Fibroblast of lung (primary cell): ENCODE results near the gene PCIF1. TPM values are rescaled to one million over a fixed set of nuclear protein-coding genes. Genes with fewer than 3 reads are reported as not detected.
"Not testable (repeated sequence)": the region's sequence is repeated elsewhere in the genome, so short reads cannot be mapped to it uniquely, and the experiment has no call there.

ENCODE experiments used
- DNase-seq, 2 donors: peaks; one replicate each; pipeline versions ENCODE4 v3.0.0 to v3.0.0-alpha.2; 2010; ENCODE audit warnings: low read depth in 2 of 2
- H2AFZ ChIP-seq: 2 replicates; pipeline ENCODE4 v1.5.1; 2012; ENCODE audit warnings: low read length, control low read depth, inconsistent platforms
- H3K27ac ChIP-seq: 2 replicates; pipeline ENCODE4 v1.5.1; 2011; ENCODE audit warnings: low read length, control low read depth; ENCODE audit not compliant: insufficient read depth
- H3K27me3 ChIP-seq: 2 replicates; pipeline ENCODE4 v1.5.1; 2011; ENCODE audit warnings: mild to moderate bottlenecking, low read length; ENCODE audit not compliant: control insufficient read depth, insufficient read depth
- H3K36me3 ChIP-seq: 2 replicates; pipeline ENCODE4 v1.5.1; 2011; ENCODE audit warnings: low read length; ENCODE audit not compliant: control insufficient read depth, insufficient read depth
- H3K4me1 ChIP-seq: 2 replicates; pipeline ENCODE4 v1.5.1; 2011; ENCODE audit warnings: low read length; ENCODE audit not compliant: control insufficient read depth, insufficient read depth; ENCODE audit errors: extremely low read depth
- H3K4me2 ChIP-seq: 2 replicates; pipeline ENCODE4 v1.5.1; 2011; ENCODE audit warnings: low read length, control low read depth; ENCODE audit not compliant: insufficient read depth; ENCODE audit errors: extremely low read depth
- H3K4me3 ChIP-seq, 4 experiments: fragments of 200-600 bp in 1 of 4; sonication (generic) in 1 of 4; replicated peaks in 1 of 4; 2 replicates each; pipeline ENCODE4 v1.5.1; 2011 to 2016; ENCODE audit warnings: low read length in 4 of 4, low read depth in 3 of 4, mild to moderate bottlenecking in 3 of 4, control low read depth in 2 of 4, inconsistent platforms in 1 of 4, mixed read lengths in 1 of 4; ENCODE audit not compliant: insufficient read depth in 1 of 4; ENCODE audit errors: control extremely low read depth in 1 of 4
- H3K79me2 ChIP-seq: 2 replicates; pipeline ENCODE4 v1.5.1; 2012; ENCODE audit warnings: mild to moderate bottlenecking, low read length, inconsistent platforms; ENCODE audit not compliant: control insufficient read depth, insufficient read depth
- H3K9ac ChIP-seq: 2 replicates; pipeline ENCODE4 v1.5.1; 2011; ENCODE audit warnings: mild to moderate bottlenecking, low read length, control low read depth; ENCODE audit not compliant: insufficient read depth
- H3K9me3 ChIP-seq: 2 replicates; pipeline ENCODE4 v1.5.1; 2012; ENCODE audit warnings: low read depth, low read length; ENCODE audit not compliant: control insufficient read depth, insufficient read depth
- H4K20me1 ChIP-seq: 2 replicates; pipeline ENCODE4 v1.5.1; 2011; ENCODE audit warnings: low read length; ENCODE audit not compliant: control insufficient read depth, insufficient read depth; ENCODE audit errors: extremely low read depth
- CTCF ChIP-seq, 2 donors: IDR thresholded peaks in 1 of 2; conservative IDR thresholded peaks in 1 of 2; 1 replicate in 1 of 2; 2 replicates in 1 of 2; pipeline ENCODE4 v1.5.1; 2011 to 2012; ENCODE audit warnings: low read length in 2 of 2, control low read depth in 1 of 2, inconsistent platforms in 1 of 2, low read depth in 1 of 2, mild to moderate bottlenecking in 1 of 2
- EZH2 ChIP-seq: IDR thresholded peaks from 2 replicates; pipeline ENCODE4 v1.5.1; 2012; ENCODE audit warnings: low read length, control low read depth, mild to moderate bottlenecking; ENCODE audit errors: missing control alignments
- polyA plus RNA-seq, 2 donors: library from polyadenylated mRNA; depleted of rRNA in 1 of 2; stranded (reverse) in 1 of 2; unstranded in 1 of 2; fragments of >200 nt; gene quantifications; 2 replicates each; pipeline ENCODE4 v1.2.1, GENCODE V29; 2011 to 2012; ENCODE audit warnings: missing spikeins in 1 of 2
- total RNA-seq: library from RNA; depleted of rRNA; stranded (reverse); fragments of >200 nt; gene quantifications from 2 replicates; pipeline ENCODE4 v1.2.1, GENCODE V29; 2014

The PCIF1 gene
- total and polyA plus RNA-seq, 2 donors (not counting 1 experiment from before 2014, with no cell fraction given) = 9.9 to 16.0 TPM

- Histone ChIP-seq H4K20me1 (no peaks in the 10 kb centered on the region), H3K27me3 (peaks cover 2% of the 10 kb centered on the region), H3K27ac (no peak overlapping the region), H3K4me1 (no peaks in the 10 kb centered on the region), H3K4me2 (no peak overlapping the region), H3K79me2 (no peaks in the 10 kb centered on the region), H3K36me3 (no peaks in the 10 kb centered on the region), H3K4me3 (no peak overlapping the region), H3K9ac (no peak overlapping the region), H3K9me3 (no peaks in the 10 kb centered on the region), H2AFZ (no peak overlapping the region)
- peak; percentile 33 to 37 for DNase-seq
- TF ChIP-seq CTCF (conservative IDR thresholded peaks at IDR 0.05 in 1 of 2, IDR thresholded peaks at IDR 0.05 in 1 of 2; ENCODE audit: low read depth in 1 of 2, low read length in 2 of 2) (peak; percentile 70 to 86), EZH2 (no peak)
These were observed 52.8 kb downstream of the PCIF1 start for GRCh38 chr20:45987108-45987780.

- H2AFZ ChIP-seq, DNase-seq: not testable (repeated sequence)
These were observed 54.3 kb downstream of the PCIF1 start for GRCh38 chr20:45988830-45989229.

GRCh38 chr20:45991616-45992015 lies 57.1 kb downstream of the PCIF1 start:
- TF ChIP-seq CTCF (conservative IDR thresholded peaks at IDR 0.05 in 1 of 2, IDR thresholded peaks at IDR 0.05 in 1 of 2; ENCODE audit: low read depth in 1 of 2, low read length in 2 of 2) (no peak), EZH2 (no peak)
- Histone ChIP-seq H3K4me1 (no peaks in the 10 kb centered on the region), H3K27me3 (no peaks in the 10 kb centered on the region), H3K4me2 (no peak overlapping the region), H3K79me2 (no peaks in the 10 kb centered on the region), H3K4me3 (no peak overlapping the region), H3K27ac (no peak overlapping the region), H3K9me3 (no peaks in the 10 kb centered on the region), H3K9ac (no peak overlapping the region), H2AFZ (no peak overlapping the region), H3K36me3 (no peaks in the 10 kb centered on the region), H4K20me1 (no peaks in the 10 kb centered on the region)
- DNase-seq = no peak

More at GRCh38 chr20:45988830-45989229, 54.3 kb downstream of the PCIF1 start:
- H3K27me3 ChIP-seq, H3K4me1 ChIP-seq, H3K9ac ChIP-seq, H4K20me1 ChIP-seq, H3K36me3 ChIP-seq, H3K27ac ChIP-seq, H3K9me3 ChIP-seq, H3K79me2 ChIP-seq, H3K4me2 ChIP-seq, H3K4me3 ChIP-seq: not testable (repeated sequence)
